CD14-positive monocyte (primary cell): ENCODE results near the gene GRIK4. TPM values are rescaled to one million over a fixed set of nuclear protein-coding genes. Genes with fewer than 3 reads are reported as not detected.

Experiments used
- DNase-seq, 3 donors: peaks; one replicate each; pipeline ENCODE4 v3.0.0-alpha.2; 2011 to 2022
- H2AFZ ChIP-seq: 2 replicates; pipeline ENCODE4 v1.6.0; 2012; ENCODE audit warnings: mild to moderate bottlenecking, low read depth, low read length, inconsistent platforms; ENCODE audit not compliant: insufficient read depth, poor library complexity, severe bottlenecking
- H3K27ac ChIP-seq, 2 donors: 1 replicate in 1 of 2; 2 replicates in 1 of 2; pipeline ENCODE4 v1.5.1; 2012 to 2013; ENCODE audit warnings: low read length in 2 of 2, control low read depth in 1 of 2, inconsistent platforms in 1 of 2, low read depth in 1 of 2, mild to moderate bottlenecking in 1 of 2
- H3K27me3 ChIP-seq, 2 donors: one replicate each; pipeline versions ENCODE4 v1.6.0 to v1.6.1; 2011 to 2013; ENCODE audit warnings: low read length in 2 of 2; ENCODE audit not compliant: control insufficient read depth in 2 of 2, insufficient read depth in 2 of 2
- H3K36me3 ChIP-seq, 2 donors: replicated peaks in 1 of 2; 1 replicate in 1 of 2; 2 replicates in 1 of 2; pipeline versions ENCODE4 v1.5.1 to v1.6.1; 2012 to 2013; ENCODE audit warnings: low read length in 2 of 2, control low read depth in 1 of 2, inconsistent platforms in 1 of 2, mild to moderate bottlenecking in 1 of 2; ENCODE audit not compliant: insufficient read depth in 2 of 2, control insufficient read depth in 1 of 2
- H3K4me1 ChIP-seq, 2 donors: 1 replicate in 1 of 2; 2 replicates in 1 of 2; pipeline versions ENCODE4 v1.5.1 to v1.6.1; 2012 to 2013; ENCODE audit warnings: low read length in 2 of 2, control low read depth in 1 of 2, inconsistent platforms in 1 of 2, mild to moderate bottlenecking in 1 of 2, moderate library complexity in 1 of 2; ENCODE audit not compliant: insufficient read depth in 2 of 2, control insufficient read depth in 1 of 2
- H3K4me2 ChIP-seq: replicated peaks from 2 replicates; pipeline ENCODE3; 2012; ENCODE audit warnings: low read length, moderate library complexity, mild to moderate bottlenecking; ENCODE audit not compliant: poor library complexity, severe bottlenecking; ENCODE audit errors: extremely low read depth
- H3K4me3 ChIP-seq, 3 experiments: fragments of 200-600 bp in 1 of 3; sonication (generic) in 1 of 3; replicated peaks in 1 of 3; 1 replicate in 2 of 3; 2 replicates in 1 of 3; pipeline ENCODE4 v1.5.1; 2011 to 2013; ENCODE audit warnings: low read length in 3 of 3, mild to moderate bottlenecking in 3 of 3, control low read depth in 2 of 3, low read depth in 2 of 3, inconsistent platforms in 1 of 3, moderate library complexity in 1 of 3
- H3K79me2 ChIP-seq: 2 replicates; pipeline ENCODE4 v1.6.0; 2012; ENCODE audit warnings: mild to moderate bottlenecking, control low read depth, inconsistent platforms, low read length, moderate library complexity; ENCODE audit not compliant: insufficient read depth
- H3K9ac ChIP-seq: 2 replicates; pipeline ENCODE4 v1.6.0; 2017; ENCODE audit warnings: low read length, mild to moderate bottlenecking; ENCODE audit not compliant: insufficient read depth, poor library complexity, severe bottlenecking
- H3K9me3 ChIP-seq, 2 donors: replicated peaks in 1 of 2; 1 replicate in 1 of 2; 2 replicates in 1 of 2; pipeline versions ENCODE4 v1.5.1 to v1.6.1; 2012 to 2013; ENCODE audit warnings: low read length in 2 of 2, control low read depth in 1 of 2; ENCODE audit not compliant: control insufficient read depth in 1 of 2, insufficient read depth in 1 of 2
- H4K20me1 ChIP-seq: 2 replicates; pipeline ENCODE4 v1.6.0; 2012; ENCODE audit warnings: mild to moderate bottlenecking, low read length, control low read depth, moderate library complexity; ENCODE audit not compliant: insufficient read depth
- H3K27ac Mint-ChIP-seq, 7 donors: one replicate each; pipeline ENCODE4 v1.8.0; 2020; ENCODE audit warnings: mild to moderate bottlenecking in 7 of 7, mixed read lengths in 7 of 7, moderate library complexity in 6 of 7, inconsistent platforms in 2 of 7
- H3K27me3 Mint-ChIP-seq, 3 donors: one replicate each; pipeline ENCODE4 v1.8.0; 2021 to 2022; ENCODE audit warnings: low read depth in 3 of 3, mild to moderate bottlenecking in 3 of 3, mixed read lengths in 3 of 3, moderate library complexity in 3 of 3, inconsistent platforms in 1 of 3
- H3K36me3 Mint-ChIP-seq, 2 donors: one replicate each; pipeline ENCODE4 v1.8.0; 2020; ENCODE audit warnings: mixed read lengths in 2 of 2, inconsistent platforms in 1 of 2, mild to moderate bottlenecking in 1 of 2
- H3K4me1 Mint-ChIP-seq: one replicate; pipeline ENCODE4 v1.8.0; 2020; ENCODE audit warnings: mild to moderate bottlenecking, mixed read lengths
- H3K4me3 Mint-ChIP-seq, 2 donors: one replicate each; pipeline ENCODE4 v1.8.0; 2020; ENCODE audit warnings: mild to moderate bottlenecking in 2 of 2, mixed read lengths in 2 of 2, moderate library complexity in 1 of 2
- H3K9me3 Mint-ChIP-seq, 7 donors: one replicate each; pipeline ENCODE4 v1.8.0; 2020 to 2022; ENCODE audit warnings: mixed read lengths in 7 of 7, mild to moderate bottlenecking in 6 of 7, moderate library complexity in 6 of 7, inconsistent platforms in 2 of 7
- CTCF ChIP-seq: fragments of 200-600 bp; IDR thresholded peaks from one replicate; pipeline ENCODE4 v1.8.0; 2022; ENCODE audit warnings: antibody characterized with exemption, mild to moderate bottlenecking
- WGBS: methylation state at CpG from one replicate; pipeline ENCODE4 v1.1.5; 2013; ENCODE audit warnings: missing lambda C conversion rate; ENCODE audit not compliant: insufficient coverage; 5-methylcytosine and 5-hydroxymethylcytosine counted together
- intact Hi-C, 2 donors: fragments of 100-400 bp; cut with micrococcal nuclease; formaldehyde crosslinking; loops; one replicate each; pipeline versions ENCODE4 v1.15.0 to v1.15.1; 2023
- polyA plus RNA-seq, 3 donors: library from polyadenylated mRNA; depleted of rRNA in 1 of 3; unstranded in 2 of 3; stranded (reverse) in 1 of 3; fragments of 300-500 nt in 2 of 3; fragments of >200 nt in 1 of 3; fragmentation: Illumina TruSeq in 2 of 3; gene quantifications; 1 replicate in 2 of 3; 2 replicates in 1 of 3; pipeline ENCODE4 v1.2.3, GENCODE V29; 2012 to 2021

GRIK4 gene
- polyA plus RNA-seq, 3 donors = not detected

DNA sequence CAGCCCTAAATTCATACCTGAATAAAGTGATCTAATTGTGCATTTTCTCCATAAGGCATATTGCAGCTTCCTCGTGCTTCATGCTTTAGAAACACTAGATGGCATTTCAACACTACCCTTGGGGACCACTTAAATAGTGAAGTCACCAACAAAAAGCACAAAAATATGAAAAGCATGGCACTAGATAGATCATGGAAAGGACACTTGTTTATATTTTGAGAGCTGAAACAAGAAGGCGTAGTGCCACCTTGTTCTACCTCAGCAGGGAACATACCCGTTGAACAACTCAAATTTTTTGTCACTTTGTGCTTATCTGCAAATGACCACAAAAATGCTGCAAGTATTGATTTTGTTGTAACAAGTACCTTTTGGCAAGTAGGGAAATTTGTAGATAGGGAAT, 521.0 kb downstream of the GRIK4 start:
- Mint-ChIP-seq H3K27me3 (no peaks in the 10 kb centered on the region), H3K36me3 (peaks cover 2 to 5% of the 10 kb centered on the region in 2 donors), H3K27ac (no peak overlapping the region), H3K4me1 (no peaks in the 10 kb centered on the region), H3K9me3 (no peaks in the 10 kb centered on the region), H3K4me3 (no peak overlapping the region)
- Histone ChIP-seq H4K20me1 (peaks cover 7% of the 10 kb centered on the region), H3K79me2 (no peaks in the 10 kb centered on the region), H3K4me3 (no peak overlapping the region), H3K27ac (no peak overlapping the region), H3K36me3 (no peaks in the 10 kb centered on the region), H3K9ac (no peak overlapping the region), H2AFZ (no peak overlapping the region), H3K4me1 (no peaks in the 10 kb centered on the region), H3K27me3 (no peaks in the 10 kb centered on the region), H3K9me3 (no peaks in the 10 kb centered on the region), H3K4me2 (no peak overlapping the region)
- DNase-seq = no peak
- TF ChIP-seq CTCF = no peak
- WGBS = 100% methylated on average over 2 of the region's 3 CpGs
- intact Hi-C loops = no loop called here

GRCh38 chr11:121033635-121034034, 522.1 kb downstream of the GRIK4 start:
- no peak overlapping the region for H3K4me3 Mint-ChIP-seq
- no peak for DNase-seq
- WGBS = 80% methylated on average over 1 of the region's 4 CpGs
- TF ChIP-seq CTCF = no peak
- no peaks in the 10 kb centered on the region for H3K79me2 ChIP-seq
- H3K9ac ChIP-seq = no peak overlapping the region
- H3K4me3 ChIP-seq = no peak overlapping the region
- H3K36me3 Mint-ChIP-seq = peaks cover 2 to 4% of the 10 kb centered on the region in 2 donors
- no peaks in the 10 kb centered on the region for H3K9me3 ChIP-seq
- intact Hi-C loops = no loop called here
- H3K36me3 ChIP-seq = no peaks in the 10 kb centered on the region
- no peaks in the 10 kb centered on the region for H3K27me3 Mint-ChIP-seq
- H2AFZ ChIP-seq = no peak overlapping the region
- no peak overlapping the region for H3K27ac Mint-ChIP-seq
- peaks cover 3% of the 10 kb centered on the region for H4K20me1 ChIP-seq
- H3K4me1 Mint-ChIP-seq = no peaks in the 10 kb centered on the region
- no peaks in the 10 kb centered on the region for H3K4me1 ChIP-seq
- no peaks in the 10 kb centered on the region for H3K27me3 ChIP-seq
- H3K4me2 ChIP-seq = no peak overlapping the region
- no peak overlapping the region for H3K27ac ChIP-seq
- no peaks in the 10 kb centered on the region for H3K9me3 Mint-ChIP-seq
